ENCODE data around the gene ROBO1.

DNA sequence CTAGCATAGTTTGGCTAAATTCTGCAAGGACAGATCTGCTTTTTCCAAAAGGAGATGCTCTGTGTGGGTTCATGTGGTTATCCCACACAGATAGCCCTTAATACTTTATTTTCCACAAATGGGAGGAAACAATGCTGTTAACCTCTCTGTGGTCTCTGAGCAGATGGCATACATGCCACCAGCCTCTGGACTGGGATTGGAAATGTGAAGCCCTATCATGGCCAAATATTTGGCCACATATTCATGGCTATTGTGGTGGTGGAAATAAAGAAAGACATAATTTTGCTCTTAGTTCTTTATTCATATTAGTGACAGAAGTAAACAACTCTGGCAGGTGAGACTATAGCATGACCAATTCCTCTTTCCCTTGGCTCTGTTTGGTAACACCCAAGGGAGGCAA lies 726.2 kb downstream of the ROBO1 start:
- TF ChIP-seq, protein P1, sequence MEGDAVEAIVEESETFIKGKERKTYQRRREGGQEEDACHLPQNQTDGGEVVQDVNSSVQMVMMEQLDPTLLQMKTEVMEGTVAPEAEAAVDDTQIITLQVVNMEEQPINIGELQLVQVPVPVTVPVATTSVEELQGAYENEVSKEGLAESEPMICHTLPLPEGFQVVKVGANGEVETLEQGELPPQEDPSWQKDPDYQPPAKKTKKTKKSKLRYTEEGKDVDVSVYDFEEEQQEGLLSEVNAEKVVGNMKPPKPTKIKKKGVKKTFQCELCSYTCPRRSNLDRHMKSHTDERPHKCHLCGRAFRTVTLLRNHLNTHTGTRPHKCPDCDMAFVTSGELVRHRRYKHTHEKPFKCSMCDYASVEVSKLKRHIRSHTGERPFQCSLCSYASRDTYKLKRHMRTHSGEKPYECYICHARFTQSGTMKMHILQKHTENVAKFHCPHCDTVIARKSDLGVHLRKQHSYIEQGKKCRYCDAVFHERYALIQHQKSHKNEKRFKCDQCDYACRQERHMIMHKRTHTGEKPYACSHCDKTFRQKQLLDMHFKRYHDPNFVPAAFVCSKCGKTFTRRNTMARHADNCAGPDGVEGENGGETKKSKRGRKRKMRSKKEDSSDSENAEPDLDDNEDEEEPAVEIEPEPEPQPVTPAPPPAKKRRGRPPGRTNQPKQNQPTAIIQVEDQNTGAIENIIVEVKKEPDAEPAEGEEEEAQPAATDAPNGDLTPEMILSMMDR (IDR thresholded peaks at IDR 0.05) = no peak
- TF ChIP-seq POLR2A (IDR thresholded peaks at IDR 0.05) = no peak
